Measurements from ENCODE around the gene KDSR.

DNA sequence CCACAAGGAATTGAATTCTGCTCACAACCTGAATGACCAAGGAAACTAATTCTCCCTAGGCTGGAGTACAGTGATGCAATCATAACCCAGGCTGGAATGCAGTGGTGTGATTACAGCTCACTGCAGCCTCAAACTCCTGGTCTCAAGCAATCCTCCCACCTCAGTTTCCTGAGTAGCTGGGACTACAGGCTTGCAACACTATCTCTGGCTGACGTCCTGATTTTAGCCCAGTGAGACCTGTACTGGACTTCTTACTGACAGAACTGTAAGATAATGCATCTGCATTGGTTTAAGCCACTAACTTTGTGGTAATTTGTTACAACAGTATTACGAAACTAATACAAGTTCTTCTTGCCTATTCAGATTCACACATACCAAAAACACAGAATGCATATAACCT, 9.5 kb upstream of the KDSR start:
- TF ChIP-seq CTCF (IDR thresholded peaks at IDR 0.05; ENCODE audit: insufficient read depth, low read length) (no peak), POLR2AphosphoS5 (IDR thresholded peaks at IDR 0.05; ENCODE audit: low read depth) (no peak), SPI1 (IDR thresholded peaks at IDR 0.05; ENCODE audit: borderline replicate concordance, low read depth) (no peak)

Data from HL-60 (cell line).